ENCODE data around the gene INTS6.

The INTS6 gene

DNA sequence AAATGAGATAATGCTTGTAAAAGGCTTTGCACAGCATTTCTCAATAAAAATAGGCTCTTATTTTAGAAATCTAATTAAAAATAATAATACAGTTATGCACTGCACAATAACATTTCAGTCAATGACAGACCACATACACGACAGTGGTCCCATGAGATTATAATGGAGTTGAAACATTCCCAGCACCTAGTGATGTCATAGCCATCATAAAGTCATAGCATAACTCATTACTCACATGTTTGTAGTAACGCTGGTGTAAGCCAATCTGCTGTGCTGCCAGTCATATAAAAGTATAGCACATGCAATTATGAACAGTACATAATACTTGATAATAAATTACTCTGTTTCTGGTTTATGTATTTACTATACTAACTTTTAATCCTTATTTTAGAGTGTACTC is 126.1 kb downstream of the INTS6 start:
- Histone ChIP-seq H3K27me3 (ENCODE audit: control insufficient read depth, insufficient read depth, low read length) (no peaks in the 10 kb centered on the region), H3K9ac (ENCODE audit: low read depth, low read length) (no peak overlapping the region), H3K4me3 (ENCODE audit: low read length) (no peak overlapping the region), H3K36me3 (ENCODE audit: insufficient read depth, low read length) (no peaks in the 10 kb centered on the region), H3K4me2 (ENCODE audit: low read length) (no peak overlapping the region), H3K9me3 (replicated peaks; ENCODE audit: low read length) (no peaks in the 10 kb centered on the region), H3K4me1 (ENCODE audit: control insufficient read depth, insufficient read depth, low read length) (peaks cover 8% of the 10 kb centered on the region)

DNA sequence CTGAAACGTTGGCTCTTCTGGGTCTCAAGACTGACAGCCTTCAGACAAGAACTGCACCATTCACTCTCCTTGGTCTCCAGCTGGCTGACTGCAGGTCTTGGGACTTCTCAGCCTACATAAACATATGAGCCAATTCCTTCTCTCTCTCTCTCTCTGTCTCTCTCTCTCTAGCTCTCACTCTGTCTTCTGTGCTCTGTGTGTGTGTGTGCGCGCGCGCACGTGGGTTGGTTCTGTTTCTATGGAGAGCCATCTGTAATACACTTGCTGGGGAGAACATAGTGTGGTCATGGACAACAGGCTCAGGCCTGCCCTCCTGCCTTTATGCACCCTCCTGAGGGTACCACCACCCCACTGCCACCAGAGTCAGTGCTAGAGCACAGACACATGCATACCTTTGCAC is 127.0 kb downstream of the INTS6 start:
- Histone ChIP-seq H3K9ac (ENCODE audit: low read depth, low read length) (no peak overlapping the region), H3K9me3 (replicated peaks; ENCODE audit: low read length) (no peaks in the 10 kb centered on the region), H3K4me1 (ENCODE audit: control insufficient read depth, insufficient read depth, low read length) (peaks cover 4% of the 10 kb centered on the region), H3K4me2 (ENCODE audit: low read length) (no peak overlapping the region), H3K4me3 (ENCODE audit: low read length) (no peak overlapping the region), H3K36me3 (ENCODE audit: insufficient read depth, low read length) (no peaks in the 10 kb centered on the region), H3K27me3 (ENCODE audit: control insufficient read depth, insufficient read depth, low read length) (no peaks in the 10 kb centered on the region)

DNA sequence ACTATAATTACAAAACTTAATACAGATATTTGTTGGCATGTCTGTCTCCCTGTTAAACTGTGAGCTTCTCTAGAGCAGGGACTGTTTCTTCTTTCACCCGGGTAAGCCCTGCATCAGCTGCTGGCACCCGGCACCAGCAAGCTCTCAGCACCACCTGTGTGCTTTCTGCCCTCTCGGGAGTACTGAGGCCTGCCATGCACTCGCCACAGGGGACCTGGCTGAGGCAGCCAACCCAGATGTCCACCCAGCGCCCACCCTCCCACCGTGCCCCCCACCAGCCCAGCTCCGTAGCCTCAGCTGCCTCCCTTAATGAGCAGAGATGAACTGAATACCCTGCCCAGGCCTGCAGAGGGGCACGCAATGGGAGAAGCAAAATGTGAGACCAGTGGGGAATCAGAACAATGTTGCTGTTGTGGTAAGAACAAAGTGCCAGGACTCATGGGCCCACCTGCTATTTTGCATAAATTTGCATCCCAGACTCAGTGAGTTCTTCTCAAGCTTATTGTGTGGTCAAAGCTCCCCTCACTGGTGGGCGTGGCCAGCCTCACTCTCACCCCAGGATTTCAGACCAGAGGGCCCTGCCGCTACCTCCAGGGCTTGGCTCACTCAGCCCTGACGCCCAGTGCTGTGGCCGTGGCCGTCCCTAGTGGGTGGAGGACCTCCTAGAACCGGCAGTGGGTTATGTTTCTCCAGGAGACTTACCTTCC is 128.0 kb downstream of the INTS6 start:
- H3K36me3 ChIP-seq (ENCODE audit: insufficient read depth, low read length) = no peaks in the 10 kb centered on the region
- no peaks in the 10 kb centered on the region for H3K27me3 ChIP-seq (ENCODE audit: control insufficient read depth, insufficient read depth, low read length)
- H3K4me1 ChIP-seq (ENCODE audit: control insufficient read depth, insufficient read depth, low read length) = no peaks in the 10 kb centered on the region
- H3K9me3 ChIP-seq (replicated peaks; ENCODE audit: low read length) = no peaks in the 10 kb centered on the region
- no peak overlapping the region for H3K4me3 ChIP-seq (ENCODE audit: low read length)
- H3K9ac ChIP-seq (ENCODE audit: low read depth, low read length) = no peak overlapping the region
- no peak overlapping the region for H3K4me2 ChIP-seq (ENCODE audit: low read length)

DNA sequence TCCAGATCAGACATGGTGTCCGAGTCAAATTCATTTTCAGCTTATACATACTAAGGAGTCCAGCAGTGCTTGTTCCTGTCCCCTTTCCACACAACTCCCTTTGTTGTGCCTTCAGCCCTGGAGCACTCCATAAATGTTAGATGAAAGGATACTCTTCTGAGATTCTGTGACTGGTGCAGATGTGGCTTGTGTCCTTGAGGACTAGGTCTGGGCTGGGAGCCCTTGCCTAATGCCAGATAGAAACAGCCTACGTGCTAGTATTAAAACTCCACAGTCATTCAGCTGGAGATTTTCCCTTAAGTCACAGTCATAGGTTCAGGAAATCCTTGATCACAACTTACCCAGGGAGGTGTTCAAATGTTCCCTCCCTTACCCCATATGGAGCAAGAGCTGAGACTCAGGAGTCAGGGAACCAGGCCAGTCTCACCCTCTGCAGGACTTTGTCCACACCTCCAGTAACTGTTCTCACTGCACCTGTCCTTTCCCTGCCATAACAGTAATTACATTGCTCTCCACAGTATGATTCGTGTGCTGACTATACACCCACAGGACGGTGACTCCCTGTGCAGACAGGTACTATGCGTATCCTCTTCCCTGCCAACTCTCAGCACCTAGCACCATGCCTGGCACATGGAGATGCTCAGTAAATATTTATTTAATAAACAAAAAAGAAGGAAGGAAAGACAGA is 128.9 kb downstream of the INTS6 start:
- Histone ChIP-seq H3K4me2 (ENCODE audit: low read length) (no peak overlapping the region), H3K36me3 (ENCODE audit: insufficient read depth, low read length) (no peaks in the 10 kb centered on the region), H3K9me3 (replicated peaks; ENCODE audit: low read length) (no peaks in the 10 kb centered on the region)

DNA sequence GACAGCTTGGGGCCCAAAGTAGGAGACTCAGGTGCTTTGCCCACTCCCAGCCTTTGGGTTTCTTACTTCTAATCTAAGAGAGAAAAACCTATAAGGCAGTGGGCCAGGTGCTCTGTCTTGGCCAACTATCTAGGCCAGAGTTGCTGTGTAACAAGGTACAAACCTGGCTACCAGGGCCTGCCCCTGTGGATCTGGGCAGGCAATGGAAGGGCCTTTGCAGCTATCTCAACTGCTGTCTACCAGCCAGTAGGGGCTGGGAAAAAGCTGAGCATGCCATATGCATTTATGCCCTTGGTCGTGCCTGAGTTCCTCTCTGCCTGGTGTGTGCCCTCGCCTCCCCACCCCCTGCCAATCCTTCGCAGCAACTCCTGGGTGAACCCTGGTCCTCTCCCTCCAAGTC is 130.0 kb downstream of the INTS6 start:
- Histone ChIP-seq H3K9ac (ENCODE audit: low read depth, low read length) (no peak overlapping the region), H3K4me2 (ENCODE audit: low read length) (no peak overlapping the region), H3K27me3 (ENCODE audit: control insufficient read depth, insufficient read depth, low read length) (no peaks in the 10 kb centered on the region), H3K36me3 (ENCODE audit: insufficient read depth, low read length) (no peaks in the 10 kb centered on the region), H3K4me1 (ENCODE audit: control insufficient read depth, insufficient read depth, low read length) (peaks cover 5% of the 10 kb centered on the region), H3K4me3 (ENCODE audit: low read length) (no peak overlapping the region), H3K9me3 (replicated peaks; ENCODE audit: low read length) (no peaks in the 10 kb centered on the region)

More for the DNA sequence above, 128.9 kb downstream of the INTS6 start:
- no peaks in the 10 kb centered on the region for H3K27me3 ChIP-seq (ENCODE audit: control insufficient read depth, insufficient read depth, low read length)
- H3K4me1 ChIP-seq (ENCODE audit: control insufficient read depth, insufficient read depth, low read length) = no peaks in the 10 kb centered on the region
- H3K4me3 ChIP-seq (ENCODE audit: low read length) = no peak overlapping the region
- H3K9ac ChIP-seq (ENCODE audit: low read depth, low read length) = no peak overlapping the region

DNA sequence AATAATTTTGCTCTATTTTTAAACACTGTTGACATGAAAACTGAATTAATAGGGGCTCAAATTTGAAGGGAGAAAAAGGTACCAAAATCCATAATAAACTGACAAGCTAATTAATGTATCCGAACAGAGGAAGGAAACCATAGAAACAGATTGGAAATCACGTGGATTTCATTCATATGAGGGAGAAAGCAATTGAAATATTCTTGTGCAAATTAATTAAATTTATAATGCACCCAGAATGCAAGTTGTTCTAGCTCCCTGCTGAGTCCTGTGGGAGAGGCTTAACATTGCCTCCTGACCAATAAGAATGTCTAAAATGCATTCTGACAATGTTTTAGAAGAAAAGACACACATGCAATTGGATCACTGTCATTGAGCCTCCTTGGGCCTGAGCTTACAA is 131.0 kb downstream of the INTS6 start:
- Histone ChIP-seq H3K36me3 (ENCODE audit: insufficient read depth, low read length) (no peaks in the 10 kb centered on the region), H3K4me3 (ENCODE audit: low read length) (no peak overlapping the region), H3K27me3 (ENCODE audit: control insufficient read depth, insufficient read depth, low read length) (no peaks in the 10 kb centered on the region), H3K9ac (ENCODE audit: low read depth, low read length) (no peak overlapping the region), H3K9me3 (replicated peaks; ENCODE audit: low read length) (no peaks in the 10 kb centered on the region), H3K4me2 (ENCODE audit: low read length) (no peak overlapping the region), H3K4me1 (ENCODE audit: control insufficient read depth, insufficient read depth, low read length) (peaks cover 14% of the 10 kb centered on the region)

DNA sequence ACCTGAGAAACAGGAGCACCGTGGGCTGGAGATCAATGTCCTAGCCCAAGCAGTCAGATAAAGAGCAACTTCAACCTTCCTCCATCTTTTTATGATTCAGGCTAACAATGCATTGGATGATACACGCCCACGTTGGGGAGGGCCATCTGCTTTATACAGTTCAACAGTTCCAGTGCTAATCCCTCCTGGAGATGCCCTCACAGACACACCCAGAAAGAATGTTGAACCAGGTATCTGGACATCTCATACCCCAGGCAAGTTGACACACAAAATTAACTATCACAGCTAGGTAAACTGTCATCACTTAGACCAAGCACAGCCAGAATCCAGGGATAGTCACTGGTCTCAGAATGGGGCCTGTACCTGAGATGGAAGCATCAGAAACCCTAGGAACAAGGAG is 134.0 kb downstream of the INTS6 start:
- H3K9me3 ChIP-seq (replicated peaks; ENCODE audit: low read length) = no peaks in the 10 kb centered on the region
- H3K36me3 ChIP-seq (ENCODE audit: insufficient read depth, low read length) = no peaks in the 10 kb centered on the region

DNA sequence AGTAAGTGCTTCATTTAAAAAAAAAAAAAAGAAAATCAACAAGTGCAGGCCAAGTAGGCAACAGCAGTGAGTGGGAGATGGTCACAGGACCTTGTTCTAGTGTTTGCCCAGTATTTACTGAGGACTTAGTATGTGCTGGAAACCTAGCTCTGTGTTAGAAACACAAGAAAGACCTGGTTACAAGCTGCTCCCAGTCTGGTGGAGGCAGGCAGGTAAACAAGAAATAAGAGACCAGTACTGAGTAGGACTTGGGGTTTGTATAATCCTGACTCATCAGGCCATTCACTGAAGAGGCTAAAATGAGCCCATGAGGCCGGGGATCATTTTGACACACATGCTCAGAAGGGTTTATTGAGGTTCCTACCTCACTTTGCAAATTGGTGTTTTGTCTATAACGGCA is 134.8 kb downstream of the INTS6 start:
- peaks cover 5% of the 10 kb centered on the region for H3K27me3 ChIP-seq (ENCODE audit: control insufficient read depth, insufficient read depth, low read length)
- no peak overlapping the region for H3K4me3 ChIP-seq (ENCODE audit: low read length)
- no peak overlapping the region for H3K4me2 ChIP-seq (ENCODE audit: low read length)
- H3K9me3 ChIP-seq (replicated peaks; ENCODE audit: low read length) = no peaks in the 10 kb centered on the region
- H3K4me1 ChIP-seq (ENCODE audit: control insufficient read depth, insufficient read depth, low read length) = peaks cover 30% of the 10 kb centered on the region
- no peak overlapping the region for H3K9ac ChIP-seq (ENCODE audit: low read depth, low read length)
- H3K36me3 ChIP-seq (ENCODE audit: insufficient read depth, low read length) = no peaks in the 10 kb centered on the region

More for the DNA sequence above, 134.0 kb downstream of the INTS6 start:
- no peak overlapping the region for H3K4me2 ChIP-seq (ENCODE audit: low read length)
- no peak overlapping the region for H3K4me3 ChIP-seq (ENCODE audit: low read length)
- H3K4me1 ChIP-seq (ENCODE audit: control insufficient read depth, insufficient read depth, low read length) = peaks cover 30% of the 10 kb centered on the region
- no peak overlapping the region for H3K9ac ChIP-seq (ENCODE audit: low read depth, low read length)
- H3K27me3 ChIP-seq (ENCODE audit: control insufficient read depth, insufficient read depth, low read length) = no peaks in the 10 kb centered on the region

DNA sequence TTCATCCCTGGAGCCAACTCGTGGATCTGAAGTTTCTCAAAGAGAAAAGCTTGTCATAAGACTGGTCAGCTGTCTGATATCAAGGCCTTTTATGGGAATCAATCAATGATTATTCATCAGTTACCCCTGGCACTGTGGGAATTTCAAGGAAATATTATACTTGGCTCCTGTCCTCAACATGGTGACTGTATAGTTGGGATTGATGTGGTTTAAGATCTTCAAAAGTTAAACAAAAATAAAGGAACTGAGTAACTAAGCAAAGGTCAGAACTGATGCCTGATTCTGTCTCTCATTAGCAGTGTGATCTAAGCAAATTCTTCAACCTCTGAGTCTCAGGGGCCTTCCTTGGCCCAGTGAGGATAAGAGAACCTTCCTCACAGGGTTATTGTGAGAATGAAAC is 135.6 kb downstream of the INTS6 start:
- H3K9me3 ChIP-seq (replicated peaks; ENCODE audit: low read length) = no peaks in the 10 kb centered on the region
- peak overlapping the region; percentile 18 for H3K9ac ChIP-seq (ENCODE audit: low read depth, low read length)
- peaks cover 30% of the 10 kb centered on the region for H3K4me1 ChIP-seq (ENCODE audit: control insufficient read depth, insufficient read depth, low read length)
- no peaks in the 10 kb centered on the region for H3K36me3 ChIP-seq (ENCODE audit: insufficient read depth, low read length)
- peaks cover 8% of the 10 kb centered on the region for H3K27me3 ChIP-seq (ENCODE audit: control insufficient read depth, insufficient read depth, low read length)
- H3K4me2 ChIP-seq (ENCODE audit: low read length) = no peak overlapping the region
- H3K4me3 ChIP-seq (ENCODE audit: low read length) = no peak overlapping the region

DNA sequence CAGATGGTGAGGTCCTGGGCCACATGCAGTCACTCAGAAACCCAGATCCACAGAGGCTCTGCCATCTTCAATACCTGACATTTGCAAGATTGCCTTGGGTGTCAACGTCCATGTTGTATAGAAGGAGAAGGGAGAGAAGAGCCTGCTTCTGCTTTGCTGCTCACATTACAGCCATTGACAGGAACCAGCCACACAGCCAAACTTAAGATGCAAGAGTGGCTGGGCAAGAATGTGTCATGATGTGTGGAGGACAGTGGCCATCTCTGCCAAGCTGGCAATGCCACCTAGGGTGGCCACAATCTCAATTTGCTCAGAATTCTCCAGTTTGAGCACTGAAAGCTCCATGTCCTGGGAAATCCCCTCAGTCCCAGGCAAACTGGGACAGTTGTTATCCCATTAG is 139.2 kb downstream of the INTS6 start:
- Histone ChIP-seq H3K4me3 (ENCODE audit: low read length) (no peak overlapping the region), H3K4me2 (ENCODE audit: low read length) (no peak overlapping the region), H3K4me1 (ENCODE audit: control insufficient read depth, insufficient read depth, low read length) (peaks cover 30% of the 10 kb centered on the region), H3K27me3 (ENCODE audit: control insufficient read depth, insufficient read depth, low read length) (peaks cover 13% of the 10 kb centered on the region), H3K9ac (ENCODE audit: low read depth, low read length) (no peak overlapping the region), H3K9me3 (replicated peaks; ENCODE audit: low read length) (no peaks in the 10 kb centered on the region), H3K36me3 (ENCODE audit: insufficient read depth, low read length) (no peaks in the 10 kb centered on the region)

DNA sequence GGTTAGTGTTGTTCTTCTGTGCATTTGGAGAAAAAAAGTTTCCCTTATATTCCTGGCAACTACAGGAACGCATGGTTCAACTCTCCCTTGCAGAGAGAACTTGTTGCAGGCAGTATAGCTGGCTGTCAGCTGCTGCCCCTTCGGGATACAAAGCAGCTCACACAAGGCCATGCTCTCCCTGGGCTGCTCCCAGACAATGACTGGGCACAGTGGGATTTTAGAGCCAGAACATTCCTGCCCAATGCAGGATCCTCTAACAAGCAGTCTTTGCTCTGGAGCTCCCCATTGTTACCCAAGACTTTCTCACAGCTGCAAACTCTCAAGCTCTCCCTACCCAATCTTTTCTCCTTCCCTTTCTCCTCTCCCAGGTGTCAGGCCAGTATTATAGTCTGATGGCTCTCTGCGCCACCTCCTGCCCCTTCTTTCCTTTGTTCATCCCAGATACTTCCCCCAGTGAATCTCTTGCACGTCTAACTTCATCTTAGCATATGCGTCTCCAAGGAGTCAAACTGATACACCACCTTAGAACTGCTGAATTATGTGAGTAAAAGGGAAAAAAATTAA is 140.8 kb downstream of the INTS6 start:
- no peaks in the 10 kb centered on the region for H3K9me3 ChIP-seq (replicated peaks; ENCODE audit: low read length)
- H3K4me3 ChIP-seq (ENCODE audit: low read length) = no peak overlapping the region
- no peak overlapping the region for H3K9ac ChIP-seq (ENCODE audit: low read depth, low read length)
- peaks cover 13% of the 10 kb centered on the region for H3K27me3 ChIP-seq (ENCODE audit: control insufficient read depth, insufficient read depth, low read length)
- H3K4me1 ChIP-seq (ENCODE audit: control insufficient read depth, insufficient read depth, low read length) = peaks cover 18% of the 10 kb centered on the region
- H3K4me2 ChIP-seq (ENCODE audit: low read length) = no peak overlapping the region
- H3K36me3 ChIP-seq (ENCODE audit: insufficient read depth, low read length) = no peaks in the 10 kb centered on the region
